Central memory CD4-positive, alpha-beta T cell (primary cell): ENCODE measurements around the gene ADAM12.
"Not testable (repeated sequence)": the region's sequence is repeated elsewhere in the genome, so short reads cannot be mapped to it uniquely, and the experiment has no call there.

Experiments
- DNase-seq: peaks from one replicate; pipeline ENCODE4 v3.0.0; 2022

ADAM12 gene

DNA sequence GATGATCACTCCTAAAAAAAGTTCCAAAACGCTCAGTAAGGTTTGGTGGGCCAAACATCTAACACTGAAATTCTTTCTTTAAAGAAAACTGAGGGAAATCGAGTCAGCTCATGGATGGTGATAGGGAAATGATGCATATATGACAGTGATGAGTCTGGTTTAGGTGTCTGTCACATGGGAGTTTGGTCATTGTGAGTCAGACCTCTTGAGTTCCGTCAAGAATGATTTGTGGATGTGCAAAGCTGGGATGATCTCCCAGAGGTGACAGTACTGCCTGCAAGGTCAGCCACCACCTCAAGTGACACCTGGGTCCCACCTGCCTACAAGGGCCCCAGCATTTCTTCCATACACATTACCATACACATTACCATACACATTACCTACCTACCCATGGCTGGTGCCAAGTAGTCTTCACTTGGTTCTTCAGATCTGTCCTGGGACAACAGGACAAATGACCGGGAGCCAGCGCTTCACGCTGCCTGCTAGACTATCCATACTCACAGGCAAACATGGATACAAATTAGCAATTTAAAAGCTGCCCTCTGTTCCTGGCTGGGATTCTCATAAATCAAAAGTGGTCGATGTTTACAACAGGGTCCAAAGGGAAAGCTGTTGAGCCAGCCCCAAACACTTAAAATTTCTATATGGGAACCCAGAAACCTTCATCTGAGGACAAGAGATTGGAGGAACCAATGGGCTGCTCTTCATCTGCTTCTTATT lies 128.4 kb downstream of the ADAM12 start:
- DNase-seq, result no peak

DNA sequence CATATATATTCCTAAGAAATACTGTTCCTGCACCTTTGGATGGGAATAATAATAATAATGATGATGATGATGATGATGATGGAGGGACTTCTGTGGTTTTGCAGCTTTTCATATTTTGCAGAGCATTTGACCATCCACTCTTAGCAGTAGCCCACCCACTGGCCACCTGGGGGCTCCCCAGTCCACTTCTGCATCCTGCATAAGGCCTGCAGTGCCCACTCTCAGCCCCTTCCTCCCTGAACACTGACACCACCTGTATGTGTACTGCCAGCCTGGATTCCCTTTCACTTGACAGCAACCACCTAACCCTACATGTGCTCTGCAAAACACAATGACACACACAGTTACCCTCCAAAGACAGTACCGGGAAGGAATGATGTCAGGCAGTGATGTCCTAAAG lies 131.4 kb downstream of the ADAM12 start:
- no peak for DNase-seq

DNA sequence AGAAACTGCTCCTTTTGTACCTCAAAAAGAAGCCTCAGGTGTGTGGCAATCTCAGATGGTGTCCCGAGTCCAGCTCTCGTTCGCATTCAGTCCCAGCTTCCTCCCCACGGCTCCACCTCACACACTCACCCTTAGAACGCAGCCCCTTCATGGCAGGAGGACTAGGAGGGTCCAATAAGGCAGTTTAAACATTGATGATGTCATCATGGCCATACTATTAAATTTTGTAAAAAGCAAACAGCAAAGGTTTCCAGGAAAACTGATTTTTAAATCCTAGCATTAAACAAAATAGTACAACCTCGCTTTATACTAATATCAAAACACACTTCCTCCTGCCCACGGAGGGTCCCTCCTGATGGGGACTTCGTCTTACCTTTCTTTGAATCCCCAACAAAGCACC lies 133.0 kb downstream of the ADAM12 start:
- no peak for DNase-seq

DNA sequence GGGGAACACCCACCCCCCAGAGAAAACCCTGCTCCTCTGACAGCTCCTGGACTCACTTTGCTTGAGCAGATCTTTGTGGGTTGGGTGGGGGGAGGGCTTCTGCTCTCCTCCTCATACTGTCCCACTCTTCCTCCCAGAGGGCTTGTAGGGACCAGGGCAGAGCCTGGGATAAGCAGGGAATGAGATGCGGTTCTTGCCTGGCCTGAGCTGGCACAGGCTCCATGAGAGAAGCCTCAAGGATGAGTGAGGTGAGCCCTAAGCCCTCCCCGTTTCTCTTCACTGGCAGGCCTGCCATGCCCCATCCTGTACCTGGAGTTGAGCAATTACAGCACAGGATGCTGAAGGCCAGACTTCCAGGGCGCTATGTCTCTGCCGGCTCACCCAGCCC lies 134.7 kb downstream of the ADAM12 start:
- DNase-seq, result no peak

DNA sequence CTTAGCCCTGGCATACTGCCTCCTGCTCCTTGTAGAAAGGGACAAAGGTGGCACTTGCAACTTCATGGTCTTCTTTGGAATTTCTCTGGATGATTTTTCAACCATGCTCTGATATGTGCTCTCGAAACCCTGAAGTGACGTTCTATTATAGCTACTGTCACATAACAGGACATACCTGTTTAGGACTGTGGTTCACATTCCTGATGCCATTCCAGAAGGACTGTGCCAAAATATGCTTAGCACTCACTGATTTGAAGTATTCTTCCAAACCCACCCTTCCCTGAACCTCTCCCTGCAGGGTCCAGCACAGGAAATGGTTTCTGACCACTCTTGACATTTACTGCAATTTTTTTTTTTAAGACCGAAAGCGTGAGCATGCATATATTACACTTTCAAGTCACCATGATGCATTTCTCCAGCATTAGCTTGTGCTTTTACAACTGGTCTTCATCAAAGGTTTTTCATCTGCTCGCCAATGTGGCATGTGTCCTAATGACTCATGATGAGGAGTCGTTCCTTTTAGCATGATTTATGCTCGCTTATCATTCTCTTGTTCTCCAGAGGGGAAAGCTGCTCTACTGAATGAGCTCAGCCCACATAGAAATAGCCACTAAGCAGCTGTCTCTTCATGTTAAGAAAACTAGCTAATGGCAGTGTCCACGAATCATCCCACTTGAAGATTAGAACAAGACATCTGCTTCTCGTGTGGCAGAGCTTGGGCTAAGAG lies 135.2 kb downstream of the ADAM12 start:
- no peak for DNase-seq

DNA sequence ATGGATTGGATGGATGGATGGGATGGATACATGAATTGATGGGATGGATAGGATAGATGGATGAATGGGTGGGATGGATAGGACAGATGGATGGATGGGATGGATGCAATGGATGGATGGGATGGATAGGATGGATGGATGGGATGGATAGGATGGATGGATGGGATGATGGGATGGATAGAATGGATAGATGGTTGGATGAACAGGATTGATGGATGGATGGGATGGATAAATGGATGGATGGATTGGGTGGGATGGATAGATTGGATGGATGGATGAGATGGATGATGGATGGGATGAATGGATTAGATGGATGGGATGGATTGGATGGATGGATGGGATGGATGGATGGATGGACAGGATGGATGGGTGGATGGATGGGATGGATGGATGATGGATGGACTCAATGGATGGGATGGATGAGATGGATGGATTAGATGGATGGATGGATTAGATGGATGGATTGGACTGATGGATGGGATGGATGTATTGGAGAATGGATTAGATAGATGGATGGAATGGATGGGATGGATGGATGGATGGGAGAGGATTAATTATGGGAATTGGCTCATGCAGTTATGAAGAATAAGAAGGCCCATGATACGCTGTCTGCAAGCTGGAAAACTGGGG lies 136.4 kb downstream of the ADAM12 start:
- no peak for DNase-seq

DNA sequence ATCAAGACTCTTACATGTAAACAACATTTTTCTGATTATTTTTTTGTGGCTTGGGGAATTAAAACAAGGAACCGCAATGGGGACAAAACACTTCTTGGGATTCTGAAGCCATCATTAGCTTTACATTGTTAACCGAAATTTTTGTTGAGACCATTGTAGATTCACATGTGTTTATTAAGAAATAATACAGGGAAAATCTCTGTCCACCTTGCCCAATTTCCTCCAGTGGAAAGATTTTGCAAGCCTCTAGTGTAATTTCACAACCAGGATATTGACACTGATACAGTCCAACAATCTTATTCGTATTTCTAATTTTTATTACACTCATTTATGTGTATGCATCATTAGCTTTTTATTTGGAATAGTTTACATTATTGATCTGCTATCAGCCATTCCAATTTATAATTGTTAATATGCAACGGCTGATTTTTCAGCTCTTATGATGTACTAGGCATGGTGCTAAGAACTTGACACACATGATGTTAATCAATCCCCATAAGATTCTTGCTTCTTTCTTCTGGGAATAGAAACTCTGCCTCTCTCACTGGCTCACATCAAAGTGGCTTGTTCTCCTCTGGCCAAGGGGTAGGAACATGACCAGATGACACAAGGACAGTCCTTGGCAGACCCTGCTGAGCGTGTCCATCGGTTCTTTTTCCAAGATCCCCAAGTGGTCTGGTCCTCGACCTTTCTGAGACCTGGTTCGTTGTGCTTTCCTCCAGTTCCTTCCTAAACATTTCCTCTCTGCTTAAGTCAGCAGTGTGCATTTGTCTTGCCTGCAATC lies 137.6 kb downstream of the ADAM12 start:
- no peak for DNase-seq

DNA sequence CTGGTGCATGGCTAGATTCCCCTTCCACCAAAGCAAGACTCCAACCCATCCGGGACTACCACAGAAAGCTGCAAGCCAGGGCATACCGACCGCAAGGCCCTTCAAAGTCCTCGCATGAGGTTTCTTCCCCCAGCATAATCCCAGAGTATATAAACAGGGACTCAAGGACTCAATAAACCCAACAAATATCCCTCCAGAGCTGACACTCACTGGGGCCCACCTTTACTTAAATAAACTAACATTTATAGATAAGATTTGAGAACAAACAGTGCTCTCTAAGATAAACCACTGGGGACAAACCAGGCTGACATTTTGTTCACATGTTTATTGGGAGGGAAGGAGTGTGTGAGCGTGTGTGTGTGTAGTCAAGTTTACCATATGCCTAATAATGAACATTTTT lies 138.2 kb downstream of the ADAM12 start:
- DNase-seq, result no peak

DNA sequence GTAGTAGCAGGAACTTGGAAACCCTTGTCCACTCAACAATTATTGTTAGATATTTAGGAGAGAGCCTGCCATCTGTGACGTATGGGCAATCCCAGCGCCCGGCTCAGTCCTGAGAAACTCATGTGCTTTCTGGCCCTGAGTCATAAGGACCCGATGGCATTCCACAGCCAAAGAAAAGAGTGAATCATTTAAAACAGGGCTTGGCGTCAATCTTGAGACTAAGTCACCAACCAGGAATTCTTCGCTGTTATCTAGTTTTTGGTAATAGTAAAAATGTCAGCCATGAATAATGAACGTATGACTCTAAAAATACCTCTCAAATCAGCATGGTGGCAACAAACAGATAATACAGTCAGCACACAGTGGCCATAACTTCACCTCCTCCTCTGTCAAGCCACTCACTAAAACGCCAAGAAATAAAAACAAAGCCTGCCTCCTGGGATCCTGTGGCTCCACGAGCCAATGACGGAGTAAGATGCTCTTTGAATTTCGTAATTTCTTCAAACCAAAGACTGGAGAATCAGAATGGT lies 140.8 kb downstream of the ADAM12 start:
- no peak for DNase-seq

DNA sequence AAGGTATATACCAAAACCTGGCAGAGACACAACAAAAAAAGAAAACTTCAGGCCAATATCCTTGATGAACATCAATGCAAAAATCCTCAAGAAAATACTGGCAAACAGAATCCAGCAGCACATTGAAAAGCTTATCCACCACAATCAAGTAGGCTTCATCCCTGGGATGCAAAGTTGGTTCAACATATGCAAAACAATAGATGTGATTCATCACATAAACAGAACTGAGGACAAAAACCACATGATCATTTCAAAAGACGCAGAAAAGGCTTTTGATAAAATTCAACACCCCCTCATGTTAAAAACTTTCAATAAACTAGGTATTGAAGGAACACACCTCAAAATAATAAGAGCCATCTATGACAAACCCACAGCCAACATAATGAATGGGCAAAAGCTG lies 141.9 kb downstream of the ADAM12 start:
- DNase-seq, result not testable (repeated sequence)

DNA sequence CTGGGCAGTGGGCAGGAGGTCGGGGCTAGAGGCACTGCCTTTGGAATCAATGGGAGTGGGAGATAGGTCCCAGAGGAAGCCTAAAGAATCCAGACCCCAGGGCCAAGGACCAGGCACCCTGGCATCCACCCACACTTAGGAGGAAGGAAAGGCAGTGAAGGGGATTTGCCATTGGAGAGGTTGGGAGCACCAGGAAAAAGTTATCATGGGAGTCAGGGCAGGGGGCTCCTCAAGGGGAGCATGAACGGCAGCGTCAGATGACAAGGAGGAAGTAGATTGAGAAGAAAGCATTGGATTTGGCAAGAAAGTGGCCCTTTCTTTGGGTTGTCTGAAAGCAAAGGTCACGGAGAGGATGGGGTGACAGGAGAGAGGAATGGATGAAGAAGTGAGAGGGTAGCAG lies 142.8 kb downstream of the ADAM12 start:
- DNase-seq, result no peak

DNA sequence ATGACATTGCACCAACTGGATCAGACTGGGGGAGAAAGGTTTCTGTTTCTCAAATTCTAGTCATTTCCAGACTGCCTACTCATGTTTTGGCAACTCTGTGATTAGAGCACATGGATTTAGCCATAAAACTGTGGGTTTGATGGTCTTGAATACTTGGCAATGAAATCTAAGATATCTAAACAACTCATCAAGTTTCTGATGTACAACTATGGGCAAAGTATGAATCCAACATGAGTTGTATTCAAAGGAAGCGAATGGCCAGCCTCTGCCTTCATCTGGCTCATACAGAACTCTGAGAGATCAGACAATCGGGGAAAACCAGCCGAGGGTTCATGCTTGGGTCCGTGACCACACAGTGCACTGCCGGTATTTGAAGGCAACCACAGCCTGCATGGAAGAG lies 144.3 kb downstream of the ADAM12 start:
- no peak for DNase-seq

DNA sequence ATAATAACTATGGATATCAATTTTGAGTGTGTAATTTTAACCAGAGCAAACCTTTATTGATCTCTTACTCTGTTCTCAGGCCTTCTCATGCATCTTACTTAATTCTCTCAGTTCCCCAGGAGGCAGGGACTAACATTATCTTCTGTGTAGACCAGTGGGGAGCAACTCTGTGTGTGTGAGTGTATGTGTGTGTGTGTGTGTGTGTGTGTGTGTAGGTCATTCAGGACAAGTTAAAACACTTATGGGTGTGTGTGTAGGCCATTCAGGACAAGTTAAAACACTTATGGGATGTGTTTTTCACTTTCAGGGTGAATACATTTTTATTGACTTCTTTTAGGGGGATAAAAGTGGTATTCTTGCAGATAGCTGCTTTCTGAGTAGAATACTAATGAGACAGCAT lies 145.0 kb downstream of the ADAM12 start:
- no peak for DNase-seq

DNA sequence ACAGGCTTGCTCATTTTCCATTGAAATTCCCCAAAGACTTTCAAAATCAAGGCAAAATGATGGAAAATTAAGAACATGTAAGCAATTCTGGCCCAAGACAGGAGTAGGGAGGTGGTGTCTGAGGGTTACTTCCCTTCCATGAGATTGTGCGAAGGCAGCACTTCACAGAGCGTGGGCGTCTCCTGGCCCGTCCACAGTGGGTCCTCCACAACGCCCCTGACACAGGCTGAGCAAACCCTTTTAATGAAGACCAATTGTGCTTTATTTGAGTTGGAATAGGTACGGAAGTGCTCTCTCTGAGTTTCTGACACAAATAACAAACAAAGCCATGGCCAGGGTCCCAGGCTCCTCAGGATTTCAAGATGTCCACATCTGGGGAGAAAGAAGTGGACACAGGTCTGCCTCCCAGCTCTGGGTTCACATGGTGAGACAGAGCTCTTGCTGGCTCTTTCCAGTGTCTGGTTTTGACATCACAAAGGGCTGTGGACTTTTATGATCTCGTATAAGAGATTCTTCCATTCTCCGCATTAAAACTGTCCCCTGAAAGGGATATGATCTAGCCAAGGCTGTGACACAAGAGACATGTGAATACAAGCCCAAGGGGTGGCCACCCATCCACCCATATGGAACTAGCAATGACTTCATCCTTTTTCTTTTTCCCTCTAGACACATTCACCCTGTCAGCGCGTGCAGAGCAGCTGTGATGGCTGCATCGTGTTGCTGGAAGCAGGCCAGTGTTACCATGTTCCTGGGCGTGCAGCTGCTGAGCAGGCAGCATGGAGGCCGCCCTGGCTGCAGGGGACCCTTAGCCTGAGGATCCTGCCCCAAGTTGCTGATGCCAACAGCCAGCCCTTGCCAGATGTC lies 145.6 kb downstream of the ADAM12 start:
- DNase-seq, result no peak

DNA sequence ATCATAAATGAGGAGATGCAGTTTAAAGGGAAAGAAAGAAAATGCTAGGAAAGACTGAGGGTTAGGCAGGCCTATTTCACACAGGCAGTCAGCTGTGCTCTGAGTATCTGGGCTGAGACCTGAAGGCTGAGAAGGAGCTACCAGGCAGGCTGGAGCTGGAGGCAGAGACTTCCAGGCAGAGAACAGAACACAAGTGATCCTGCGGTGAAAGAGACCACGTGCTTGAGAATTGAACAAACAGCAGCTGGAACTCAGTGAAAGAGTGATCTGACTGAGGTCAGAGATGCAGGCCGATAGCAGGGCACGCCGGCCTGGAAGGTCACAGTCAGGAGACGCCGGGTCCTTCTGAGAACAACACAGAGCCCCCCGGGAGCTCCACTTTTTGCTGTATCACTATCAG lies 147.8 kb downstream of the ADAM12 start:
- DNase-seq, result no peak

DNA sequence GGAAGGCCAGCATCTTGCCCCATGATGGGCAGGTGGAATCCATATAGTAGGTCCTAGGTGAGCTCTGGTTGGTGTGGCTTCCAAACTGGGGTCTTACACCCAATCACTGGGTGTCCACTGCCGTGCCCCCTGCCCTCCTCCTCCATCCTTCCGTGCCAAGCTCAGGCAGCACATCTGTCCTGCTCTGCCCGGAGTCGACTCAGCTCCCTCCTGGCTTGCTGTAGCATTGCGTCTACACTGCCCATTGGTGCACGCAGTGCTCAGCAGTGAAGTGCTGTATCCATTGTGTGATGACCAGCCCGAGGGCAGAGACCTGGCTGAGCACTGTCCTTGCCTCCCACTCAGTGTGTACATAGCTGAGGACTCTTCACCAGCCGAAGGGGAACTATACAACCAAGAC lies 148.4 kb downstream of the ADAM12 start:
- no peak for DNase-seq

DNA sequence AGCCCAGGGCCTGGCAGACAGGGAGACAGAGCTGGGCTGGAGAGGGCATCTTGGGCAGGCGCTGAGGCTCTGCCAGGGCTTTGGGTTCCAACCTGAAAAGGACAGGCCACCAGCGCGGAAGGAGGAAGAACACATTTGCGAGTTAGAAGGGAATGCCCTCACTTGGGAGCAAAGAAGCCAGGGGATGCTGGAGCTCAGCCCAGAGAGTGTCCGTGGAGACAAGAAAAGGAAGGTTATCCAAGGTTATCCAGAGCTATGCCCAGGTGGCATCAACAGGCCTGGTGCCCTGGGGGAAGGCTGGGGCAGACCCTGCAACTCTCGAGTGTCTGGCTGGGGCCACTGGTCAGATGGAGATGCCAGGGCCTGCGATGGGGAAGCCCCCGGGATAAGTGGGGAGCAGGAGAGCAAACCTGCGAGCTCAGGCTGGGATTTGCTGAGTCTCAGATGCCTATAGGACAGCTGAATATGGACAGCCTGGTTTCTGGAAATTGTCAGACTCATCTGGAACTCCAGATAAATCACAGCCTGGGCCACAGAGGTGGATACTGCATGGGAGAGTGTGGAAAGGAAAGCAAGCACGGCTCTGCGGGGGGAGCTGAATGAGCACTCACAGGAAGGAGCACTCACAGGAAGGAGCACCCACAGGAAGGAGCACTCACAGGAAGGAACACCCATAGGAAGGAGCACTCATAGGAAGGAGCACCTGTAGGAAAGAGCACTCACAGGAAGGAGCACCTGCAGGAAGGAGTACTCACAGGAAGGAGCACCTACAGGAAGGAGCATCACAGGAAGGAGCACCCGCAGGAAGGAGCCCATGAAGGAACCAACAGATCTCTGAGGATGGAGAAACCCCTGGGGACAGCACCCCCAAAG lies 152.1 kb downstream of the ADAM12 start:
- no peak for DNase-seq

DNA sequence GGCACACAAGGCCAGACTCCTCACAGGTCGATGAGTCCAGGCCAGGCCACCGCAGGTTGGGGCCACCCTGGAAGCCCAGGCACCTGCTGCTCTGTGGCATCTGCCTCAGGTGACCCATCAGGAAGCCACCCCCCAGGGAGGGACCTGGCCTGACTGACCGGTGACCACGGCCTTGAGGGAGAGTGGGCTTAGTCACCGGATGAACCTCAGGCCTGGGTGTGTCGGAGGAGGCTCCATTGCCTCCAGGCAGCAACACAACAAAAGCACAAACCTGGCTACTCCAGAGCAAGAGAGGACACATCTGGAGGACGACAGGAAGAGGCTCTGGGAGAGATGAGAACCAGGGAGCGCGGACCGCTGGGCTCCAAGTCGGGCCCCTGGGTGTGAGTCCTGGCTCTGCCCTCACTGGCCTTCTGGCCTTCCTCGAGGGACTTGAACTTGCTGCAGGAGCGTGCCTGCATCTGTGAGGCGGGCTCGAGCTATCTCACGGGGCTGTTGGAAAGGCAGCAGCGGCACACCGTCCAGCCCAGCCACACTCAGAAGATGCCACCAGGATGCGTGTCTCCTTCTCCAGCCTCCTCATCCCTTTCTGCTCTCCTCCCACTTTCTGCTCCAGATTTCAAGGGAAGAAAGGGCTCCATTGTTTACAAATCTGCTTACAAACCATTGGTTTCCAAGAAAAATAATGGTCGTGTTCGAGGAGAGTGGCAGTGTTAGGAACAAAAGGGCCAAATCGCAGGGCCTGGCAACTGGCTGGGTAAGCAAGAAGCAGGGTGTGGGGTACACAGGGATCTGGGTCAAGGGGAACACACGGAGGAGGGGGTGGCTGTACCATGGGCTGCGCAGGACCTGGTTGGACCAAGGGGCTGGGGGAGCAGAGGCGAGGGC lies 152.9 kb downstream of the ADAM12 start:
- no peak for DNase-seq

DNA sequence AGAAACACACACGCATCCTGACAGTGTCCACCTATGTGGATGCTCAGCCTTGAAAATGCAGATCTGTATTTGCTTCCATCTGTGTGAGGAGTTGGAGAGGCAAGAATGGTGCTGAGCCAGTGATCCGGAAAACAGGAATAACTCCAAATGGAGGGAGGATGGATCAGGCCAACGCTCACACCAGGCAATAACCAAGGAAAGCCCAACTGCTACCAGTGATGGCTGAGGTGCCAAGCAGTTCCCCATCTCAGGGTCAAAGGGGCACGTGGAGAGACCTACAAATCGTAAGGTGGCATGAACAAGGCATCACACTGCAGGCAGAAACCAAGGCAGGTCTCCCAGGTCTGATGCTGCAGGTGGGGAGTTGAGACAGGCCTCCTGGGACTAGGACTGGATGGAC lies 153.6 kb downstream of the ADAM12 start:
- DNase-seq, result no peak
